RPMI7951 (cell line): ENCODE results near the gene PSKH1. TPM values are rescaled to one million over a fixed set of nuclear protein-coding genes. Genes with fewer than 3 reads are reported as not detected.
"Not testable (repeated sequence)": the region's sequence is repeated elsewhere in the genome, so short reads cannot be mapped to it uniquely, and the experiment has no call there.

ENCODE experiments used
- DNase-seq: peaks from one replicate; pipeline ENCODE4 v3.0.0-alpha.2; 2012; ENCODE audit warnings: low read depth
- total RNA-seq: library from RNA; depleted of rRNA; stranded (reverse); fragments of >200 nt; shearing (Covaris generic); gene quantifications from 2 replicates; pipeline ENCODE4 v1.2.3, GENCODE V29; 2014

The PSKH1 gene
- total RNA-seq, 1 experiment from 2014 or later, result 5.5 TPM

DNA sequence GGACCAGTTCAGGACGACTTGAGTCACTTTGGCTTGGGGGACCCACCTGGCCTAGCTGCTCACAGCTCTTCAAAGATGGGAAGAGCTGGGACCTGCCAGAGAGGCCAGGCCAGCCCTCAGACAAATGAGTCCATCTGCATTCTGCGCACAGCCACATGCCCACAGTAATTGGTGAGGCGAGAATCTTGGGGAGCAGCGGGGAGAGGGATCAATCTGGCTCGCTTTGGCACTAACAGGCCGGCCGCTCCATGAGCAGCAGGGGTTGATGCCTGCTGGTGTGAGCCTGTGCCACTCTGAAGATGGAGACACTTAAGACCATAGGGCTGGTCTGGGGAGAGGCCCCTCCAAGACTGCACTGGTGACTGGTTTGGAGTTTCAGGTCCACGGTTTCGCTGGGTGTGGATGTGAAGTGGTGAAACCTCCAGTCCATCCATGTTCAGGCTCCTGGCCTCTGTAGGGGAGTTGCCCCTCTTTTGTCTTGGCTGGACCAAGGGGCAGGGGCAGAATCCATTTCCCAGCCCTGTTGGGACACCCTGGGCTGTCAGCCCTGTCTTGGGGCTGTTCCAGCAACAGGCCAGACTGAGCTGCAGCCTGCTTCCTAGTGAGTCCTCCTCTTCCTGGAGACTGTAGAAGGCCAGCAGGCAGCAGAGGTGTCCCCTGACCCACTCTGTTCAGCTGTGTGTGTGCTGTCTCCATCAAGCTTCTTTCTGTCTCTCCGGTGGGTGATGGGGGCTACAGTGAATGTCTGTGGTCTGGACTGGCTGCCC lies 31.3 kb downstream of the PSKH1 start:
- no peak for DNase-seq

DNA sequence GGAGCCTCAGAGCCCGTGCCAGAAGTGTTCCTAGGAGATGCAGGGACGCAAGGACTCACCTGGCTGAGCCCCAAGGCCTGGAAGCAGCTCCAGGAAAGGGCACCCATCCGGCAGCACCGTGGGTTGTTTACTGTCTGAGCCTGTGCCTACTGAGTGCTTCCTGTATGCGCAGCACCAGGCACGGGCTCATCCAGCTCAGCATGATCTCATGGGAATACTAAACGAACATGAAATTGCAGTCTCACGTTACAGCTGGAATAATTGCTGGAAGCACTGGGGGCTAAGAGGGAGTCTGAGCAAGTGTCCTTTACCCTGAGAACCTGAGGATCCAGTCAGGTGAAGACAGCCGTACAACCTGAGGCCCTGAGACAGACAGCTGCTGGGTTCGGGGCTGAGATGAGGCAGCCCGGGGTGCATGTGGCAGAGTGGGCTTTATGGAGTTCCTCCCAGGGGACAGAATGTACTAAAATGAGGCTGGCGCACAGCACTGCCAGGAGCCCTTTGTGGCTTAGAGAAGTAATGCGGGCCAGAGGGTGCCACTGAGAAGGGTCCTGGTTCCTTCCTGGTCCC lies 33.2 kb downstream of the PSKH1 start:
- no peak for DNase-seq

GRCh38 chr16:67927131-67927941 lies 34.3 kb downstream of the PSKH1 start:
- DNase-seq, result no peak

DNA sequence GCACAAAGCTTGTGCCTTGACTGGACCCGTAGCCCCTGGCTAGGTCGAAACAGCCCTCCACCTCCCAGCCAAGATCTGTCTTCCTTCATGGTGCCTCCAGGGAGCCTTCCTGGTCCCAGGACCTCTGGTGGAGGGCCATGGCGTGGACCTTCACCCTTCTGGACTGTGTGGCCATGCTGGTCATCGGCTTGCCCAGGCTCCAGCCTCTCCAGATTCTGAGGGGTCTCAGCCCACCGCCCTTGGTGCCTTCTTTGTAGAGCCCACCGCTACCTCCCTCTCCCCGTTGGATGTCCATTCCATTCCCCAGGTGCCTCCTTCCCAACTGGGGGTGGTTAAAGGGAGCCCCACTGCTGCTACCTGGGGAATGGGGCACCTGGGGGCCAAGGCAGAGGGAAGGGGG lies 35.1 kb downstream of the PSKH1 start:
- no peak for DNase-seq

GRCh38 chr16:67928561-67929364 lies 35.7 kb downstream of the PSKH1 start:
- peak; percentile 52 for DNase-seq

DNA sequence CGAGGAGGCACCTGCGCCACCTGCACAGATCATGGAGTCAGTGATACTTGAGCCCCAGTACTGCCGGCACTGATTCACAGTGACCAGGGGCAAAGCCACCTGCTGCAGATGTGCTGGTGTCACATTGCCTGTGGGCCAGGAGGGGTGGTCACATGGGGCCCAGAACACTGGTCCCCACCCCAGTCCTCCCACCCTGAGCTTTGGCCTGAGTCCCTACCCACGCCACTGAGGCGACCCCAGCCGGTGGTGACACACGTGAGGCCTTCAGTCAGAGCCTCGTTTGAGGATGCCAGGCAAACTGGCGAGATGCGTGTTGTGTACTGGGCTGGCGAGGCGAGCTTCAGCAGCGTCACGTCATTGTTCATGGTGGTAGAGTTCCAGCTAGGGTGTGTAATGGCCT lies 37.1 kb downstream of the PSKH1 start:
- no peak for DNase-seq

DNA sequence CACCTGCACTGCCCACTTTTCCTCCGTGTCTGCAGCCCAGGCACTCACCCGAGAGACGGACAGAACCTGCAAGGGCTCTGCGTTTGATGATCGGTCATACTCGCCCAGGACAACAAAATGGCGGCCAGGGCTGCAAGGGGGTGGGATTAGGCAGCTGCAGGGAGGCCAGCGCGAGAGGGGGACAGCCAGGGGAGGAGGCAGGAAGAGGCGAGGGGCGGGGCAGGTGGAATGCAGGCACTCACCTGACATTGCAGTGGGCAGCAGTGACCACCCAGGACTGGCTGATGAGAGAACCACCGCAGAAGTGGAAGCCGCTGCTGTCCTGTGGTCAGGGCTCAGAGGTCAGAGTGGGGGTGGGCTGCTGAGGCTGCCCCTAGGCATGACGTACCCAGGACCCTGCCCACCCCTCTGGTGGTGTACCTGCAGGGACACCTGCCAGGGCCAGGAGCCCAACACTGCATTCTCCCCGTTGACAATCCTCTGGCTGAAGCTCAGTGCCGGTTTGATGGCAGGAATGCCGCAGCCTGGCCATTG lies 37.7 kb downstream of the PSKH1 start:
- no peak for DNase-seq

- no peak for DNase-seq
Observed at GRCh38 chr16:67931712-67932461, 38.8 kb downstream of the PSKH1 start, which contains the start of gene CTRL. Gene CTRL, minus strand, starts transcription at chr16:67931862. Its CDS starts 10 bp downstream, at chr16:67931852.

- DNase-seq, result no peak
Observed at GRCh38 chr16:67932462-67932840, 39.4 kb downstream of the PSKH1 start.

GRCh38 chr16:67933805-67934204 lies 40.8 kb downstream of the PSKH1 start:
- DNase-seq, result no peak

DNA sequence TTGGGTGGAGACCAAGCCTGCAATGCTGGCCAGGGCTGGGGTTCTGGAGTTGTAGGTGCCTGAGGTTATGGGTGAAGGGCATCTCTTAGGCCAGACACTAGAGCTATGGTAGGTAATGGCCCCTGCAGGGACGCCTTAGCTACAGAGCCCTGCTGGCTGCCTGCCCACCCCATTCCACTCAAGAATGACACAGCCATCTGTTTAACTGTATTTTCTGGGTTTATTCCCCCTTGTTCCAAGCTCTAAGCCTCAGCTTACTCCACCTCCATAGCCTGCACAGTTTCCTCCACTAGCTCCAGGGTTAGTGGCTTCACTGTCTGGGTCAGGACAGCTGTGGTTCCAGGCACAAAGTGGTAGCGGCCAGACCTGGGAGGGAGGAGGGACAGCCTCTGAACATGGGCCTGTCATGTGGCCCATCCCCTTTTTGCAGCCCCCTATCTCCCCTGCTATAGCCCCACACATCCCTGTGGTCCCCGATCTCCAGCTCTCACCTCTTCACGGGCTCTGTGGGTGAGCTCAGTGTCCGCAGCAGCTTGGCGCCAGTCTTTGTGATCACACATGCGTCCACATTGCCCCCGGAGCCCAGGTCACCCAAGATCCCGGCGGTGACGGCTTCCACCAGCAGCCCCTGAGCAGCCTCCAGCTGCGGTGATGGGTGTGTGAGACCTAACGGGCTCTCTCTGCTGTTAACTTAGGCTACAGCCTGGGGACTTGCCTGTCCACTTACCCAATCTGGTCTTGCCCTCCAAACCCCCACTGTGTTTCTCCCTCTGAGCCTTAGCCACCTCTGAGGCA lies 41.4 kb downstream of the PSKH1 start:
- DNase-seq, result no peak

DNA sequence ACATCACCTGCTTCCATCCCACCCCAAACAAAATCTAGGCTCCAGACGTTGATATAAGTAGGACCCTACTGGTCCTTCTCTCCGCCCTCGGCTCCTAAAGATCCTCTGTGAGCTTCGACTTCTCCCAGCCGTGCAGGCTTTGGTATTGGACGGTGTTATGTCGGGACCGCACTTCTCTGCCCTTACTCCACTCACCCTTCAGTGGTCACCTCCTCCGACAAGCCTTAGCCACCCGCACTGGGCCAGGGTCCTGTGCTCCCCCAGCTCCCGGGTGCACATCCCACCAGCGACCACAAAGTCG lies 42.0 kb downstream of the PSKH1 start:
- DNase-seq, result no peak

- DNase-seq, result peak; percentile 88
Observed at GRCh38 chr16:67935402-67936123, 42.5 kb downstream of the PSKH1 start.

DNA sequence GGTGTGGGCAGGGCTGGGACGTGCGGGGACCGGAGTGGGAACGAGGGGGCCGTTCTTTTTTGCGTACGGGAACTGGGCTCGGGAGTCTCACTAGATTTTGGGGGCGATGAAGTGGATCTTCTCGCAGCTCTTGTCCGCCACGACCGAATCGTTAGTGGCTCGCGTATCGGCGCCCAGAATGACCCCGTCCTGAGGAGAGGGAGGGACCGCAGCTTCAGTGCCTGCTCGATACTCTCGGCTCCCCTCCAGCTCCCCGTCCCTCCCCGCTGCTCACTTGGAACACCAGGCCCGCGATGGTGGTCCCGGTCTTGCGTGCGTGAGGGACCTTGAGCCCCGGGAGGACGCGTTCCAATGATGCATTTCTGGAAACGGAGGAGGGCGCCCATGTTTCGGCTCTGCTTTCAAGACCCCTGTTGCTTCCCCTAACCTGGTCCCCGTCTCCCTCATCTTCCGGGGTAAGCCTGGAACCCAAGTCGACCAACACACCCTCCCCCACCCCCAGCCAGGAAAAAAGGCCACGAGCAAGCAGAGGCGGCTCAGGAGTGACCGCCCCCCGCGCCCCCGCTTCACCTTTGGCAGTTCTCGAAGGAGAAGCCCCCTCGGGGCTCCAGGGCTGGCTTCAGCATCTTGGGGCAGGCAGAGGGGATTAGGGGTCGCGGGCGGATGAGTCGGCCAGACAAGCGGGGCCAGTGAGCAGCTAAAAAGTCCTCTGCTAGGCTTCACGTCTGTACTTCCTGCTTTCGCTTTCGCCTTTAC lies 43.2 kb downstream of the PSKH1 start, which contains the start of gene PSMB10:
Gene PSMB10 (minus strand): TSS at position 727 of the 756 bp plus-strand sequence. CDS start 101 bp downstream, at position 626.
- DNase-seq, result peak; percentile 28

DNA sequence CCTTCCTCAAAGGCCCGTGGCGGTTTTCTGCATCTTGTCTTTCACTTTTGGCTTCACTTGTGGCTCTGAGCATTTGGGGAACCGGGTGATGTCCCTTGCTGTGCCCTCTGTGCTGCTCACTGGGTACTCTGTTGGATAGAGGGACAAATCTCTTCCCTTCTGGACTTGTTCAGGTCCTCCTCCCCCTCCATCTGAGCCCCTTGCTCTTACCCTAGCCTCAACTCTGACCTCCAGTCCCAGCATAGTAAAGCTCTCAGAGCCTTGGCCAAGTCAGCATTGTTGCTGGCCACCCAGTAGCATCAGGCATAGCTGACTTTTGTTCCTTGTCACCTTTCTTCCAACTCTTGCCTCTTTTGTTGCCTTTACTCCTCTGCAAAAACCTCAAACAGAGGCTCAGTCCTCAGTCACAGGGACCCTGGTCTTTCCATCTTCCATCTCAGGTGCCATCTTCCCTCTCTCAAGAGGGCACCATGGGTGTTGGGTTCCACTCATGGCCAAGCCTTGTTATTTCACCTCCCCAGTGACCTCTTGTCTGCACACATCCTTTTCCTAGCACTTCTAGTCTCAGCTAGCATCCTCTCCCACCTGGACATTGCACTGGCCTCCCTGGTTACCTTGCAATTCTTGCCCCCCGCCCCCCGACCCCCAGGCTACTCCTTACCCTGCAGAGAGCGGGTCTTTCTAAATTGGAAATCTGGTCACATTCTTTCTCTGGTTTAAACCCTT lies 44.0 kb downstream of the PSKH1 start:
- peak; percentile 81 for DNase-seq

- DNase-seq, result not testable (repeated sequence)
Observed at GRCh38 chr16:67937713-67938112, 44.7 kb downstream of the PSKH1 start.

DNA sequence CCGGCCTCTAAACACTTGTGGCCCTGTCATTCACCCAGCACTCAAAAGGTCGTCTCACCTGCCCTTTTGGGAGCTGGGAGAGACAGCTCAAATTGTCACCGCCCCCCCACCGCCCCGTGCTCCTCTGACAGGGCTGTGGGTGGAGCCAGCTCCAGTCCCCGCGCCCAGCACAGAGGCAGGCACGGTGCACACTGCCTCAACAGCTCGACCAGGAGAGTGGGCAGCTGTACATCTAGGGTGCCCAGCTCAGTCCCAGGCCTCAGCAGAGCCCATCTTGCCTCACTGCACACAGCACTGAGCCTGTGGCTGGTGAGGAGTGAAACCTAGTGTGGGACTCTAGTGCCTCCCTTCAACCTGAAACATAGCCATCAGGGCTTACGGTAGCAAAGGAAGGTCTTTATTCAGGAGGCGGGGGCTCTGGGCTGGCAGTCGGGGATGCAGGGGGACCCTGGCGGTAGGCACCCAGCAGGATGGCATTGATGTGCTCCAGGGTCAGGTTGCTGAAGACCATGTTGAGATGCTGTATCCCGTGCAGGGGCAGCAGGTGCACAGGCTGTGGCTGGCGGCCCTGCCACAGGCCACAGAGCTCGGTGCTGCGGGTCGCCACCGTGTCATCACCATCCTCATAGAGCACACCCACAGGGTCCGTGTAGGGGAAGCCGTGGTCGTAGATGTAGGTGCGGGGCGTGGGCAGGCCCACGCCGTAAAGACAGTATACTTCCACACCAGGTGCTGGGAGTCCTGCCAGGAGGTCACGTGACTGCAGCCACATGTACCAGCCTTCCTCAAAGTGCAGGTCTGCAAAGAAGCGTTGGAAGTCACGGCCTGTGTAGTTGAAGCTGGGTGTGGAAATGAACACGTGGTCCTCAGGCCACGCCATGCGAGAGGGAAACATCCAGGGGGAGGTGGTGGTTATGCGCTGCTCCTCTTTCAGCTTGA lies 46.7 kb downstream of the PSKH1 start:
- DNase-seq, result no peak
